ENCODE data around the gene CREB3.

The CREB3 gene

DNA sequence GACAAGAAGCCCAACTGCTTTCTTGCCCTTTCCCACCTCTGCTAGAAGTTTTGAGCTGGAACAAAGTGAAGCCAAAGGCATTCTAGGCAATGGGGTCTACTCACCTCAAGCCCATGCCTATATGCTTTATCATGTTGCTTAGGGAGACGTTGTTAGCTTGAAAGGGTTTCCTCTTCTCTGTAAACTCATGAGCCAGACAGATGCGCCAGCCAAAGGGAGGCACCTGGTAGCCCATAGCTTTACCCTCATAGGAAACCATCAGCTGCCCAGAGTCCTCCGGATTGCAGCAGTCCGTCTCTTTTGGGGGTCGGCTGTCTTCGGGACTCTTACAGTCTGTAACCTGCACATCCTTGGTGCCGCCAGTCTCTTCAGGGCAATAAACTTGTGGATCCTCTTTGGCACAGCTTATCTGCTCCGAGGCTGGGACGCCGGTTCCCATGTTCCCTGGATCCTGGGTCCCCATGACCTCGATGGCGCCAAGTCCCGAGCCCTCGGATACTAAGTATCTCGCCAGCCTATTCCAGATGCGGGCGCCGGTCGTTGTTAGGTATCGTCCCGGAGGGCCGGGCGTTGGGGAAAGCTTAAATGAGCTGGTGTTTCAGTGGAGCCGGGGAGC is 15.9 kb downstream of the CREB3 start:
- DNase-seq (ENCODE audit: low spot score): no peak
- FAIRE-seq: no peak

DNA sequence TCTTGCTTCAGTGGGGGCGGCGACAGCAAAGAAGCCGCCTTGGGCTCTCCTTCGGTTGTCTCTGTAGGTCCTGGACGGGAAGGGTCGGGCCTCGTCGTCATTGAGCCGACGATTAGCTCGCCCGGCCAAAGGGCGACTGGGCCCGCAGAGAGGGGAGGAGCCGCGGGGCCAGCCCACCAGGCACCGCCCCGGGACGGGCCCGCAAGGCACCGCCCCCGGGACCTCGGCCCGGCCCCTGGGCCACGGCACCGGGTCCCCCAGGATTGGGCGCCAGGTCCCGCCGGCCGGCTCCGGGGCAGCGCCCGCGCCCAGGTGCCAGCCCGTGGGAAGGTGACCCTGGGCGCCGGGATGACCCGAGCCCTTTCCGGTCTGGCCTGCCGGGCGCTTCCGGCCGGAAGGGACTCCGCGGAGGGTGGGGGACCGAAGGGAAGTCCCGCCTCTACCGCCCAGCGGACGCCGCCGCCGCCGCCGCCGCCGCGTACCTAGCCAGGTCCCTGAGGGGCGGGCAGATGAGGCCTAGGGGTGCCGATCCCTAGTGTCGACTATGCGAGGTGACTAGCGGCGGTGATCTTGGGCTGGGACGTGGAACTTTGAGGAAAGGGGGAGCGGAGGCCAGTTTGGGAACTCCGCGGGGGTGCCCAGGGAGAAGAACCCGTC is 16.5 kb downstream of the CREB3 start, which contains the start of the genes GBA2 and RGP1:
GBA2 (minus strand) TSS at position 371 of the 657 bp plus-strand sequence. CDS start 524 bp downstream, outside the sequence.
RGP1 (plus strand) TSS at position 430 of the 657 bp plus-strand sequence. CDS start 469 bp downstream, outside the sequence.
- DNase-seq (ENCODE audit: low spot score) (peak; percentile 90), FAIRE-seq (no peak)

DNA sequence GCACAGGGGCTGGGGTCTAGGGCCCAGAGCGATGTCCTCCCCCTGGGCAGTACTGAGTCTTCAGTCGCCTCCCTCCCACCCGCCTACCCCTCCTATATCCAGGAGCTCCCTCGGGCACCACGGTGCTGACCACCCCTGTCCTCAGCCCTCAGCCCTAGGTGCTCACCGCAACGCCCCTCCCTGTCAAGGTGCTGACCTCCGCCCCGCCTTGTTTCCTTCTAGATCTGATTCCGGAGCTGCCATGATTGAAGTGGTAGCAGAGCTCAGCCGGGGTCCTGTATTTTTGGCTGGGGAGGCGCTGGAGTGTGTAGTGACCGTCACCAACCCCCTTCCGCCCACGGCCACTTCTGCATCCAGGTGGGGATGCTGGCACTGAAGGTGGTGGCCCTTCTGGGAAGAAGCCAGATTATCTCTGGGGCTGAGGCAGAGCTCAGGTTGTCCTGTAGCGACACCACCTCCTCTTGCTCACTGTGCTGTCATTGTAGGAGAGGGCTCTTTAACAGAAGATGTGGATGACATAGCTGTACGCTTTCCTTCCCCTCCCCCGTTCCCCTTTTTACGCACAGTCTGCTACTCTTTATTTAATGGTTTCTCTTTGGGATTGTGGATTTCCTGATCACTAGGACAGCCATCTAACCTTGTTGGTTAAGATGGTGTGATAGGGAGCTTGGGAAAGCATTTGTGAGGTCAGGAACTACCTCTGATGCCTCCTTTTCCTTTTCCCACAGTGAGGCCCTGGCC is 17.2 kb downstream of the CREB3 start:
- FAIRE-seq: no peak

DNA sequence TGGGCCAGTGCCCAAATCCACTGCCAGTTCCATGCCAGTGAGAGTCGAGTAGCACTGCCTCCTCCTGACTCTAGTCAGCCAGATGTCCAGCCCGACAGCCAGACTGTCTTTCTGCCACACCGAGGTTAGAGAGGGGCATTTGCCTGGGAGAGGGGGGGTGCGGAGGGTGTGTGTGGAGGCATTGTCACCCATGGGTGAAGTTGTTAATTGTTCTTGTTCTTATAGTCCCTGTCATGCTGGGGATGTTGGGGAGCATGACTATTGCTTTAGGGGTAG is 17.7 kb downstream of the CREB3 start:
- no peak for DNase-seq (ENCODE audit: low spot score)
- no peak for FAIRE-seq

More for the DNA sequence above, 17.2 kb downstream of the CREB3 start:
- DNase-seq (ENCODE audit: low spot score): peak; percentile 45

DNA sequence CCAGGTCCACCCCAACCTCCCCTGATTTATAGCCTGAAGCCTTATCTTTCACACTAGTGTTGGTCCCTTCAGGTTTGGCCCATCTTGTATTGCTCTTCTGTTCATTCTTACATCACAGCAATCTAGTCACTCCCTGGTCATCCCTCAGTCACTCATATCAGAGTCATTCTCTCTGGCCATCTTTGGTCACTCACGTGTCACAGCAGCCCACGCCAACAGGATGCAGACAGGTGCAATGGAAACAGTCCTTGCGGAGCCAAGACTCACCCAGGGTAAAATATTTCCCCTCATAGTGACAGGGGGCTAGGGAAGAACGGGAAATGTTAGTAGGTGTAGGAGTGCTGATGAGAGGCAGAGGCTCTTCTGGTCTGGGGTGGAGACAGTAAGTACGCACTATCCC is 21.0 kb downstream of the CREB3 start:
- no peak for FAIRE-seq
- no peak for DNase-seq (ENCODE audit: low spot score)

DNA sequence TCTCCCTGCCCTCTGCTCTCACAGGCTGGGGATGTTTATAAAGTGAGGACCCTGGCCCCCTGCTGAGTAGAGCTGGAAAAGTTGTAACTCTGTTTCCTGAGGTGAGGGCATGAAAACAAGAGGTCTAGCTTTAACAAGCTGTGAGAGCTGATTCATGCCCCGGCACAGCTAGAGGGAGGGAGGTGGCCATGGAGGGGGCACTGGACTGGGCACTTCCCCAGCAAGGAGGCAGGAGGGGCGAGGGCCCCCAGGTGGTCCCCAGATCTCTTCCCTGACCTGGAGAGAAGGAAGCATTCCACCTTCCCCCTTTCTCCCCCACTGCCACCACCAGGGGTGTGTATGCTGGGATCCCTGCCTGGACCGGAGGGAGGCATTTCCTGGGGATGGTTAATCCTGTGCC is 21.8 kb downstream of the CREB3 start, which contains the start of gene MSMP:
MSMP (minus strand) TSS at position 13 of the 400 bp plus-strand sequence. CDS start 147 bp downstream, outside the sequence.
- FAIRE-seq (no peak), DNase-seq (ENCODE audit: low spot score) (no peak)

DNA sequence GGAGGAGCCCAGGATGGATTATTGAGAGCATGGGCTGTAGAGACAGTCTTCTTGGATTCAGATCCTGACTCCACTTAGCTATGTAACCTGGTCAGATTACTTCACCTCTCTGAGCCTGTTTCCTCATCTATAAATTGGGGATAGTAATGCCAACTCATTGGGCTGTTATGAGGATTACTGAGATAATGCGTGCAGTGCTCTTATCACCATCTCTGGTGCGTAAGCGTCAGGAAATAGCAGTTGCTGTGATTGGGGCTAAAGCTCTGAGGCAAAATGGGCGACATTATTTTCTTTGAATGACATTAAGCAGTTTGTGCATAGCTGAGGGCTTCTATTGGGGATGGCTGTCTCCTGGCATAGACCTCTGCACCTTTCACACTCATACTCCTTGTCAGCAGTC is 22.6 kb downstream of the CREB3 start:
- FAIRE-seq (no peak), DNase-seq (ENCODE audit: low spot score) (no peak)

DNA sequence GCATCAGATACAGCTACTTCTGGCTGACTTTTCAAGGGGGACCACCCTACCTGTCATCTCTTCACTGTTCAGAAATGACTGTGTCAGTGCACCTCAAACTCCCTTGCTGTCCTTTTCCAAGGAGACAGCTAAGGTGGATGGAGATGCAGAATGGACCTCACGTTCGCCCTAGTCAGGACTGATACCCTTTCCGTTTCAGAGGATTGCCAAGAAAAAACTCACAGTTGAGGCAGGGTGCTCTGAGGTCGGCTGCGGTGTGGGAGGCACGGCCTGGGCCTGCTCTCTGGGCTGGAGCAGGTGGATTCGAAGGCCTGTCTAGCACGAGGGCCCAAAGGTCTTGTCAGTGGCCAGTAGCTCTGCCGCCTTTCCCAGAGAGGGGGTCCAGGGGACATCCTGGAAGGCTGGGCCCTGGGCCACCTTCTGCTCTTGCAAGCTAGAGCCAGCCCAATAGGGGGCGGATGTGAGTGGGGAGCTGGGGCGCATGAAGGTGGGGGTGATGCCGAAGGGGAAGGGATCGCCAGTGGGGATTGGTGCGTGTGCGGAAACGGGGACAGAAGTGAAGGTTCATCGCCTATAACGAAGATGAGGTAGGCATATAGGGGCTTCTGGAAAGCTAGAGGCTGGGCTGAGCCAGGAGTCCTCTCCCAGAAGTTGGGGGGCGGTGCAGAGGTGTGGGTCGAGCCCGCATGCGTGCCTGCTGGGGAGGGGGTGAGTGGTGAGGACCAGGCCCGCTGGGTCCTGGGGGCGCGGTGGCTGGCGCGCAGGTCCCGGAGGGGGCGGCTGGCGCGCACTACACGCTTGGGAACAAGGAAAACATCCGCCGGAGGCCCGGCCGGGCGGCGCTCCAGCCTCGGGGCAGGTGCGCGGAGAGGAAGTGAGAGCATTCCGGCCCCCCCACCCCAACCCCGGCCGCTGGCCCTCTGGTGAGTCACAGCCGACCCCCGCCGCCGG is 24.1 kb downstream of the CREB3 start:
- no peak for DNase-seq (ENCODE audit: low spot score)
- no peak for FAIRE-seq

DNA sequence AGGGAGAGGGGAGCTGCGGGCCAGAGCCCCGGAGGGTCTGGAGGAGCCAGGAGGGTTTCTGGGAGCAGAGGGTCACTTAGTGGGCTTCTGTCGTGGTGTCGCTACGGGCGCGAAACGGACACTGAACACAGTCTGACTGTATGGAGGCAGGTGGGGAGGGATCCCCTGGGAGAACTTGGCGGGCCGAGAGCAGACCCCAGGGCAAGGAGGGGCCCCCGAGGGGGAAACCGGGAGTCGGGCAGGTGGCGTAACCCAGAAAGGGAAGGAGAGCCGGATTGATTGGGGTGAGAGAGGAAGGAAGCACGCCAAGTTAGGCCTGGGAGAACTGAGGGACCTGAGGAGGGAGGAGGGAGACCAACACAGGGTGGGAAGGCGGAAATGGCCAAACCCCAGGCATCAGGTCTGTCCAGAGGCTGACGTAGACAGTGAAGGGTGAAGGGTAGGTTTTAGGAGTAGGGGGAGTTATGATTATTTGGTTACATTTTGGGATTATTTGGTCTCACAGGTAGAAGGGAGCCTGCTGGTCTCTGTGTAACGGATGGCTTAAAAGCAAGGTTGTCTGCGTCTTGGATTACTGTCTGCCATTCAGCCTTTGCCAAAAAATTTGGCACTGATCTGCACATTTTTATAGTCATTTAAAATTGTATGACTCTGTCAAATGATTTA is 24.9 kb downstream of the CREB3 start:
- DNase-seq (ENCODE audit: low spot score) (no peak), FAIRE-seq (no peak)

DNA sequence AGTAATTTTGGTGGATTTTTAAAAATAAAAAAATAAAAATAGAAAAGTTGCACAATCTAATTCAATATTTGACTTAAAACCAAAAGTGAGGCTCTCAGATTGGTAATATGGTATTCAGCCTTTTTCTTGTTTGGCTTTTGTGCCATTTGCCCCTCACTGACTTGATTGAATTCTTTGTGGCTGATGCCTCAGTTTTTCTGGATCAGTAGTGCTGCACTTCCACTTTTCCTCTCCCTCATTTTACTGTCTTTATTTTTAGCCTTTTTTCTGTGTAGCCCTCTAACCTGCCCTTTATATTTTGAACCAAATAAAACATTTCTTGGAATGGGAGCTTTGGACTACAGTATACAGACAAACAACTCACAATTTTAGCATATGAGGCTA is 25.4 kb downstream of the CREB3 start:
- no peak for FAIRE-seq
- DNase-seq (ENCODE audit: low spot score): no peak

DNA sequence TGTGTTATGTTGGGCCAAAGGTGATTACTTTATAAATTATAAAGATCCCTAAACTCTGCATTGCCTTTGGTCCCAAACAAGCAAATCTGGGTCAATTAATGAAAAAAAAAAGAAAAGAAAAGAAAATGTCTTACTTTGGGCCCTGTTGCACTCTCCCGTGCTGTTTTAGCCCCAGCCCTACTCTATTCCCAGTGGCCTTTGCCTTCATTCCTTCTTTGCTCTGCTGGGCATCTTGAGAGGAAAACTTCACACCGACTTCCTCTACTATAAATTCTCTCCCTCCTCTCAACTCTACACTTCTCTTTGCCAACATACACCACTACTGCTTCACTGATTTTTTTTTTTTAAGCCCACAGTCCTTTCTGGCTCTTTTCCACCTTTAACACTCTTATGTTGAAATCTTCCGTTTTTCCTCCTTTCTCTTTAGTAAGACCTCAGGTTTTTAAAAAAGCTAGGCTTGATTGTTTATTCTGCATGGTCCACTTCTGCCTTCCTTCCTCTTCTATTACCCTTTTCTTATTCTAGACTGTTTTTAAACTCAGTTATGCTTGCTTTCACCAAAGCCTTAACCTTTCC is 26.1 kb downstream of the CREB3 start:
- FAIRE-seq (no peak), DNase-seq (ENCODE audit: low spot score) (no peak)

DNA sequence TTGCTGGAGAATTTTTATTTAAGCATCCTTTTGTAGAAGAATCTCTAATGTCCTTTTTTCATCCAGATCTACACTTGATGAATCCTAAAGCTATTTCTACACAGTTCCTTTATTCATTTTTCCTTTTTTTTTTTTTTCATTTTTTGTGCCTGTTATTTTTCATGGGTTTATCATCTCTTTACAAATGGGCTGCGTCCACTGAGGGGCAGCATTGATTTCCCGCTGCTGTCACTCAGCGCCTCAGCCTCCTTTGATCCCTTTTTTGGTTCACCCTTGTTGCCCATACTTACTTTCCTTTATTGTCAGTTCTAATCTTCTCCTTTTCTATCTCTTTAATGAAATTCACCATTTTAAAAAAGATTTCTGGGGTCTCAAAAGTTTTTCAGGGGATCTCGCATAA is 27.3 kb downstream of the CREB3 start:
- no peak for FAIRE-seq
- no peak for DNase-seq (ENCODE audit: low spot score)

DNA sequence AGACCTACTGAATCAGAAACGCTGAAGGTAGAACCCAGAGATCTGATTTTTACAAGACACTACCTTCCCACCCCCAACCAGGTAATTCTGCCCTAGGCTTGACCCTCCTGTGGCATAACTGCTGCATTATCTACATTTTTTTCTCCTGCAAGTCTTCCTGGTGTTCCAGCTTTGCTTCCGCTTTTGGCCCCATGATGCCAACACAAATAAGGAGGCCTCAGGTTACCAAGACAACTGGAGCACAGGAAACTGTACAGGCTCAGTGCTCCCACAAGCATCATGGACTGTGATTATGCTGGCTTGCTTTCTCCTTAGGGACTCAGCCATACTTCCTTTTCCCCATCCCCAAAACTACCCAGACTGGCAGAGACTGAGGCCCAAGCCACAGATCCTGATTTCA is 28.2 kb downstream of the CREB3 start:
- no peak for FAIRE-seq
- DNase-seq (ENCODE audit: low spot score): no peak

DNA sequence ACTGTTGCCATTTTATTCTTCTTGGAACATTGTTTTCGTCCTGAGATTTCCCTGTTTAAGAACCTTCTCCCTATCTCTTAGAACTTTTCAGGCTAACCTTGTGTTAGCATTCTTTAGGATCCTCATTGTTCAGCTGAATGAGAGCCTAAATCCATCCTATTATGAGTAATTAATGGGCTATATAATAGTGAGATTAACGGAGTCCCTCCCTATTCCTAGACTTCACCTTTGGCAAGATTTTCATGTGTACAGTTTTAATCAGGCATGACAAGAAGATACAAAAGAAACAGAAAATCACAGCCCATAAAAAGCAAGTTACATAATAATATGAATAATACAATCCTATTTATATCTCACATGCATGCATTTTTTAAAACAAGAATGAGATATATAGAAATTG is 30.7 kb downstream of the CREB3 start:
- DNase-seq (ENCODE audit: low spot score) (no peak), FAIRE-seq (no peak)

DNA sequence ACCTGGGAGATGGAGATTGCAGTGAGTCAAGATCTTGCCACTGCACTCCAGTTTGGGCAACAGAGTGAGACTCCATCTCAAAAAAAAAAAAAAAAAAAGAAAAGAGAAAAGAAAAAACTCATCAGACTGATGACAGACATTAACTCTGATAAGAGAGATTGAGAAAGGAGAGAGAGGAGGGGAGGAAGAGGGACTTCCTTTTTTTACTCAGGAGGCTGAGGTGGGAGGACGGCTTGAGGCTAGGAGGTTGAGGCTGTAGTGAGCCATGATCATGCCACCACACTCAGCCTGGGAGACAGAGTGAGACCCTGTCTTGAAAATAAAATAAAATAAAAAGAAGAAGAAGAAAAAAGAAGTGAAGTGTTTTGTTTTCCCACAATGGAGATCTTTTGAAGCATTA is 31.3 kb downstream of the CREB3 start:
- DNase-seq (ENCODE audit: low spot score) (no peak), FAIRE-seq (no peak)

DNA sequence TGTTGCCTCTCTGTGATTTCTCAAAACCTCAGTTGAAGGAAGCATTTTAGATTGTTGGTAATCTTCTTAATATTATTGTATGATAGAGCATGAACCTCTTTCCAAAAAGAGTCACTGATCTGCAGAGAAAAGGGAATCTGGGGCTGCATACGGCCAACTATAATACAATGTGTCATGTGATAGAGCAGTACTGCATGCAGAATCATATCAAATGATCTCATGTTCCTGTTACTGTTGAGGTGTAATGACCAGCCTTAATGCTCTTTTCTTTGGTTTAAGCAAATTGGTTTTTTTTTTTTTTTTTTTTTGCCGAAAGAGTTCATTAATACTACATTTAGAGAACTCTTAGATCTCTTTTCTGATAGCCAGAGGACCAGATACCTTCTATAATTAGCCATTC is 34.5 kb downstream of the CREB3 start:
- no peak for FAIRE-seq

DNA sequence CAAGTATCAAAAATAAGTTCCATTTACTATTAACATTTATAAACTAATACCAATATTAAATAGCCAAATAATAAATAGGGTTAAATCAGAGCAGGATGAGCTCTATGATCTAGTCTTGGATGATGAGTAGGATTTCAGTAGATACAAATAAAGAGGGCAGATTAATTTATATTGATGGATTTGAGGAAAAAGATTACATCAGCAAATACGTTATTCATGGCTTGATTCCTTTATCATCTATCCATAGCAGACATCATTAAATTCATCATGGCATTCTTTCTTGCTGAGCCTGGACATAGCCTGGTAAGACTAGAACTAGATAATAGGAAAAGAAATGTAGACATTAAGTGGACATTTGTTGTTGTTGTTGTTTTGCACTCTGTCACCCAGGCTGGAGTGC is 35.0 kb downstream of the CREB3 start:
- DNase-seq (ENCODE audit: low spot score) (no peak), FAIRE-seq (no peak)

More for the DNA sequence above, 34.5 kb downstream of the CREB3 start:
- DNase-seq (ENCODE audit: low spot score): no peak

DNA sequence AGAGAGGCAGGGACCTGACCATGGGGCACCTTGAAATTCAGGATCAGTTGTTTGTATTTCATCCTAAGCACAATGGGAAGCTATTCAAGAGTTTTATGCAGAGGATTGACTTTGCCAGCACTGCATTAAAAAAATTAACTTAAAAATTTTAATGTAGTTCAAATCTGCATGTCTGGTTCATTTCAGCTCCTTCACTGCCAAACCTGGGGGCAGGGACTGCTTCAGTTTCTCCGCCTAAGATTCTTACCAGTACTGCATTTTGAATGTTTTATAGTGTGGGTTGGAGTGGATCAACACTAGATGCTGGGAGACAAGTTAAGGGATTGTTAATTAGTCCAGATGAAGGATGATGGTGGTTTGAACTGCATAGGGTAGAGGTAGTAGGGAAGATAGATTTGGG is 37.3 kb downstream of the CREB3 start:
- FAIRE-seq: no peak
- no peak for DNase-seq (ENCODE audit: low spot score)

DNA sequence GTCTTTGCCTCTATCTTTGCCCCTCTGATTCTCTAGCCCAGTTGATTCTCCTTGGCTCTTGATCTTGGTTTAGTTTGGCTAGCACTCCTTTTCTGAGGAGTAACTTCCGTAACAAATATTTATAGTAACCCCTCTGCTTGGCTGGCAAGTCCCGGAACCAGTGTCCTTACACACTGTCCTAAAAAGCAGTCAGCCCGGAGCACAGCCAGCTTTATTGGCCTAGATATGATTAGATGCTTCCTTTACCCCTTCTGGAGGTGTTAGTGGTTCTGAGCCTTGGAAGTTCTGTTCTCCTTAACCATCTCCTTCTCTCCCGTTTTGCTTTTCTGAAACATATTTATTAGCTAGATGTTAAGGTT is 38.6 kb downstream of the CREB3 start:
- no peak for FAIRE-seq
- no peak for DNase-seq (ENCODE audit: low spot score)

DNA sequence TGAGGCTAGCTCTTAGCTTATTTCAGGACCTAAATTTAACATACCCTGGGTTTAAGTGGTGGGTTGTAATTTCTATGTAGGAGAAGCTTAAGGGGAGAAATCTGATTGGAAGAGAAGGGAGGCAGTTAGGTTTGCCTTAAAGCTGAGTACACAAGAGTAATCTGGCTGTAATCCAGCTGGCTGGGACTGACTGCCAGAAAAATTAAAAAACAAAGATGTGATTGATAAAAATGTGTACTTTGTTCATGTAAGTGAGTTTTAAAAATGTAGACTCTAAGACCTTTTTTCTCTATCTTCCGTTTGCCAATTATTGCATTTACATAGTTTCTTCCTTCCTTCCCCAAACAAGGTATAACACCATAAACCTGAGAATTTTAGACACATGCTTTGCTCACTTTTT is 39.1 kb downstream of the CREB3 start:
- DNase-seq (ENCODE audit: low spot score): no peak
- no peak for FAIRE-seq

DNA sequence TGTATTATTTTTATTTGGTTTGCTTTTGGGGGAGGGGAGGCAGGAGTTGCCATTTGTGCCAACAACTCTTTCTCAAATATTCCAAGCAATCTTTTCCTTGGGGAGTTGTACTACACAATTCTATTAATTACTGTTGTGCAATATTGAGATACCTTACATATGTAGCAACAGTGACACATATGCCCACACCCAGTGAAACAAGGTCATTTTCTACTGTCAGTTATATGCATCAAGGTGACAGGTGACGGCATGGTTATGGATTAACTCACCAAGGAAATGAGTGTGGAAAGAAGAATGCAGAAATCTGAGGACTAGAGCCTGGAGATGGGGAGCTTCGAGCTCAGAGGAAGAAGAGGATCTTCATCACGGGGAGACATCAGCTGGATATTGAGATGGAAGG is 39.5 kb downstream of the CREB3 start:
- no peak for DNase-seq (ENCODE audit: low spot score)
- no peak for FAIRE-seq

All from urothelium cell line (cell line).